GM18498 (cell line): ENCODE results near the gene C10orf53.

Experiments
- ATAC-seq: cut with Tn5 transposase; IDR thresholded peaks from one replicate; pipeline ENCODE4 v1.9.1; 2021; ENCODE audit warnings: mild to moderate bottlenecking, moderate library complexity; ENCODE audit not compliant: unreplicated experiment

C10orf53 gene

GRCh38 chr10:49679480-49679893 lies at the start of gene C10orf53:
Gene C10orf53, plus strand, starts transcription at chr10:49679651. Its CDS starts 47 bp downstream, at chr10:49679698.
- no peak for ATAC-seq

GRCh38 chr10:49631975-49632374 lies 47.5 kb upstream of the C10orf53 start:
- ATAC-seq: no peak

GRCh38 chr10:49632406-49633317 lies 46.8 kb upstream of the C10orf53 start:
- no peak for ATAC-seq

GRCh38 chr10:49633327-49634068 lies 46.0 kb upstream of the C10orf53 start:
- ATAC-seq: no peak

- ATAC-seq: no peak
These were observed 45.3 kb upstream of the C10orf53 start for GRCh38 chr10:49634069-49634660.

- ATAC-seq: no peak
These were observed 37.1 kb upstream of the C10orf53 start for GRCh38 chr10:49642311-49642710.

GRCh38 chr10:49643241-49644034 lies 36.0 kb upstream of the C10orf53 start:
- no peak for ATAC-seq

GRCh38 chr10:49644035-49644646 lies 35.3 kb upstream of the C10orf53 start:
- no peak for ATAC-seq

GRCh38 chr10:49645417-49645816 lies 34.0 kb upstream of the C10orf53 start:
- no peak for ATAC-seq

GRCh38 chr10:49645871-49646870 lies 33.3 kb upstream of the C10orf53 start:
- ATAC-seq: no peak

GRCh38 chr10:49647554-49647953 lies 31.9 kb upstream of the C10orf53 start:
- ATAC-seq: no peak

GRCh38 chr10:49647985-49648795 lies 31.3 kb upstream of the C10orf53 start:
- no peak for ATAC-seq

GRCh38 chr10:49649294-49649693 lies 30.2 kb upstream of the C10orf53 start:
- no peak for ATAC-seq

- no peak for ATAC-seq
These were observed 29.3 kb upstream of the C10orf53 start for GRCh38 chr10:49649936-49650723.

GRCh38 chr10:49650724-49651034 lies 28.8 kb upstream of the C10orf53 start:
- no peak for ATAC-seq

GRCh38 chr10:49651039-49651835 lies 28.2 kb upstream of the C10orf53 start:
- no peak for ATAC-seq

- ATAC-seq: no peak
These were observed 27.5 kb upstream of the C10orf53 start for GRCh38 chr10:49651917-49652316.
